Osteoblast (primary cell): Measurements from ENCODE around the gene COL5A3. TPM values are rescaled to one million over a fixed set of nuclear protein-coding genes. Genes with fewer than 3 reads are reported as not detected.
A peak's percentile ranks its signal among the peaks of the same experiment; 100 is the strongest.

Experiments used
- DNase-seq: peaks from one replicate; pipeline ENCODE4 v3.0.0; 2011; ENCODE audit warnings: low spot score, mixed read lengths; ENCODE audit not compliant: insufficient read length; ENCODE audit errors: missing footprints
- H2AFZ ChIP-seq: 2 replicates; pipeline ENCODE4 v1.6.0; 2011; ENCODE audit warnings: mild to moderate bottlenecking, low read length
- H3K27ac ChIP-seq: 2 replicates; pipeline ENCODE4 v1.5.1; 2011; ENCODE audit warnings: mild to moderate bottlenecking, low read depth, low read length, moderate library complexity
- H3K27me3 ChIP-seq: 2 replicates; pipeline ENCODE4 v1.6.0; 2012; ENCODE audit warnings: mild to moderate bottlenecking, control low read depth, inconsistent platforms, low read length, moderate library complexity; ENCODE audit not compliant: insufficient read depth
- H3K36me3 ChIP-seq: 2 replicates; pipeline ENCODE4 v1.5.1; 2011; ENCODE audit warnings: mild to moderate bottlenecking, low read length, control low read depth, moderate library complexity; ENCODE audit not compliant: insufficient read depth
- H3K4me1 ChIP-seq: 2 replicates; pipeline ENCODE4 v1.5.1; 2011; ENCODE audit warnings: mild to moderate bottlenecking, low read length, control low read depth, moderate library complexity; ENCODE audit not compliant: insufficient read depth
- H3K4me2 ChIP-seq: 2 replicates; pipeline ENCODE4 v1.6.0; 2011; ENCODE audit warnings: mild to moderate bottlenecking, low read length; ENCODE audit not compliant: insufficient read depth
- H3K4me3 ChIP-seq: fragments of 200-600 bp; sonication (generic); 3 replicates; pipeline ENCODE4 v1.5.1; 2012; ENCODE audit warnings: mild to moderate bottlenecking, low read length, inconsistent platforms; ENCODE audit not compliant: insufficient read depth
- H3K79me2 ChIP-seq: 2 replicates; pipeline ENCODE4 v1.6.0; 2012; ENCODE audit warnings: mild to moderate bottlenecking, low read length, control low read depth, inconsistent platforms; ENCODE audit not compliant: insufficient read depth
- H3K9me3 ChIP-seq: 2 replicates; pipeline ENCODE4 v1.5.1; 2011; ENCODE audit warnings: low read depth, low read length, control low read depth
- H4K20me1 ChIP-seq: 2 replicates; pipeline ENCODE4 v1.6.0; 2012; ENCODE audit warnings: mild to moderate bottlenecking, low read length, control low read depth; ENCODE audit not compliant: insufficient read depth
- total RNA-seq: library from RNA; depleted of rRNA; stranded (reverse); fragments of >200 nt; gene quantifications from 2 replicates; pipeline ENCODE4 v1.2.3, GENCODE V29; 2012
- TF ChIP-seq, protein P1 (sequence below): IDR thresholded peaks from 2 replicates; pipeline ENCODE4 v1.5.1; 2011; ENCODE audit warnings: mild to moderate bottlenecking, low read depth, low read length, moderate library complexity; ENCODE audit errors: extremely low read depth

The COL5A3 gene
- total RNA-seq, 1 donor = 14.8 TPM

DNA sequence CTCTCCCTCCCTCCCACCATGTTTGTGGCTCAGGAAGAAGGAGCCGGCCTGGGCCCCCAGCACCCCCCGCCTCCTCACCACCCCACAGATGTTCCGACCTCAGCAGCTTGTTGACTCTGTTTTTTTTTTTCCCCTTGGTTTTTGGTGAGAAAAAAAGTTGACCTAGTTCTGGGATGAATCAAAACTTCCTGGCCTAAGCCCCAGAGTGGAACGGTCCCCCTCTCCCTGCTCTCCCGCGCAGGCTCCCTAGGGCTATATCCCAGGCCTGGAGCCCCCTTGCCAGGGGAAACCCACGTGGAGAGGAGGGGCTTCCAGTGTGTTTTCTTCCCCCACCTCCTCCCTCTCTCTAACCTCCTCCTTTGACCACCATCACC, 4.0 kb downstream of the COL5A3 start:
- DNase-seq = peak; percentile 96

GRCh38 chr19:10005632-10006334, 4.5 kb downstream of the COL5A3 start:
- no peaks in the 10 kb centered on the region for H4K20me1 ChIP-seq
- no peak overlapping the region for H2AFZ ChIP-seq
- TF ChIP-seq, protein P1, sequence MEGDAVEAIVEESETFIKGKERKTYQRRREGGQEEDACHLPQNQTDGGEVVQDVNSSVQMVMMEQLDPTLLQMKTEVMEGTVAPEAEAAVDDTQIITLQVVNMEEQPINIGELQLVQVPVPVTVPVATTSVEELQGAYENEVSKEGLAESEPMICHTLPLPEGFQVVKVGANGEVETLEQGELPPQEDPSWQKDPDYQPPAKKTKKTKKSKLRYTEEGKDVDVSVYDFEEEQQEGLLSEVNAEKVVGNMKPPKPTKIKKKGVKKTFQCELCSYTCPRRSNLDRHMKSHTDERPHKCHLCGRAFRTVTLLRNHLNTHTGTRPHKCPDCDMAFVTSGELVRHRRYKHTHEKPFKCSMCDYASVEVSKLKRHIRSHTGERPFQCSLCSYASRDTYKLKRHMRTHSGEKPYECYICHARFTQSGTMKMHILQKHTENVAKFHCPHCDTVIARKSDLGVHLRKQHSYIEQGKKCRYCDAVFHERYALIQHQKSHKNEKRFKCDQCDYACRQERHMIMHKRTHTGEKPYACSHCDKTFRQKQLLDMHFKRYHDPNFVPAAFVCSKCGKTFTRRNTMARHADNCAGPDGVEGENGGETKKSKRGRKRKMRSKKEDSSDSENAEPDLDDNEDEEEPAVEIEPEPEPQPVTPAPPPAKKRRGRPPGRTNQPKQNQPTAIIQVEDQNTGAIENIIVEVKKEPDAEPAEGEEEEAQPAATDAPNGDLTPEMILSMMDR = no peak
- H3K79me2 ChIP-seq = no peaks in the 10 kb centered on the region
- H3K36me3 ChIP-seq = no peaks in the 10 kb centered on the region
- H3K4me2 ChIP-seq = peak overlapping the region; percentile 13
- H3K27me3 ChIP-seq = peaks cover 3% of the 10 kb centered on the region
- peak overlapping the region; percentile 85 for H3K27ac ChIP-seq
- H3K4me3 ChIP-seq = no peak overlapping the region
- peak; percentile 69 for DNase-seq
- H3K4me1 ChIP-seq = peaks cover 31% of the 10 kb centered on the region
- H3K9me3 ChIP-seq = no peaks in the 10 kb centered on the region

More for the DNA sequence above, 4.0 kb downstream of the COL5A3 start:
- Histone ChIP-seq H3K27ac (peak overlapping the region; percentile 85), H4K20me1 (no peaks in the 10 kb centered on the region), H3K4me1 (peaks cover 31% of the 10 kb centered on the region), H2AFZ (no peak overlapping the region), H3K36me3 (no peaks in the 10 kb centered on the region), H3K27me3 (peaks cover 9% of the 10 kb centered on the region), H3K4me3 (no peak overlapping the region), H3K79me2 (no peaks in the 10 kb centered on the region), H3K4me2 (peak overlapping the region; percentile 13), H3K9me3 (no peaks in the 10 kb centered on the region)
- TF ChIP-seq, protein P1 = no peak

- Histone ChIP-seq H2AFZ (no peak overlapping the region), H3K4me3 (no peak overlapping the region)
Observed at GRCh38 chr19:10004617-10005016, 5.7 kb downstream of the COL5A3 start.

DNA sequence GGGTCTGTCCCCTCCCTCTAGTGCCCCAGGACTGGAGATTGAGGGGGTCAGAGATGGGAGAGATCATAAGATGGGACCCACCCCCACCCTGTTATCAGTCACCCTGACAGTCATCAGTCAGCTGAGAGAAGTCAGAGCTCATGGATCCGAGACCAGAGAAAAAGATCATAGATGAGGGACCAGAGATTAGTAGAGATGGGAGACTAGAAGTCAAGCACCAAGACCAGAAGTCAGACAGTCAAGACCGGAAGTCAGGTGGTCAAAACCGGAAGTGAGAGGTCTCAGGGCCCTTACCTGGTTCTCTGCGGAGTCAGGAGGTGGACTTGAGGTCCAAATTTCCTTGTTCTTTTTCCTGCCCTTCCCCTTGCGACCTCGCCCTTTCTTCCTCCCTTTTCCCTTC, 7.0 kb downstream of the COL5A3 start:
- H4K20me1 ChIP-seq = no peaks in the 10 kb centered on the region
- no peaks in the 10 kb centered on the region for H3K9me3 ChIP-seq
- H3K4me3 ChIP-seq = no peak overlapping the region
- no peaks in the 10 kb centered on the region for H3K36me3 ChIP-seq
- TF ChIP-seq, protein P1 = no peak
- no peak overlapping the region for H3K4me2 ChIP-seq
- DNase-seq = peak; percentile 77
- no peaks in the 10 kb centered on the region for H3K79me2 ChIP-seq
- no peaks in the 10 kb centered on the region for H3K27me3 ChIP-seq
- H3K4me1 ChIP-seq = peaks cover 16% of the 10 kb centered on the region
- no peak overlapping the region for H3K27ac ChIP-seq
- H2AFZ ChIP-seq = no peak overlapping the region

More at GRCh38 chr19:10004617-10005016, 5.7 kb downstream of the COL5A3 start:
- H3K4me2 ChIP-seq = no peak overlapping the region
- H3K36me3 ChIP-seq = no peaks in the 10 kb centered on the region
- no peaks in the 10 kb centered on the region for H4K20me1 ChIP-seq
- peak; percentile 80 for DNase-seq
- no peaks in the 10 kb centered on the region for H3K27me3 ChIP-seq
- H3K79me2 ChIP-seq = no peaks in the 10 kb centered on the region
- H3K4me1 ChIP-seq = peaks cover 28% of the 10 kb centered on the region
- TF ChIP-seq, protein P1 = no peak
- H3K9me3 ChIP-seq = no peaks in the 10 kb centered on the region
- H3K27ac ChIP-seq = no peak overlapping the region
